ENCODE measurements around the gene MALAT1. TPM values are rescaled to one million over a fixed set of nuclear protein-coding genes. Genes with fewer than 3 reads are reported as not detected.

MALAT1 gene
- total RNA-seq, 2 experiments from 2014 or later = 8,046 to 8,888 TPM

DNA sequence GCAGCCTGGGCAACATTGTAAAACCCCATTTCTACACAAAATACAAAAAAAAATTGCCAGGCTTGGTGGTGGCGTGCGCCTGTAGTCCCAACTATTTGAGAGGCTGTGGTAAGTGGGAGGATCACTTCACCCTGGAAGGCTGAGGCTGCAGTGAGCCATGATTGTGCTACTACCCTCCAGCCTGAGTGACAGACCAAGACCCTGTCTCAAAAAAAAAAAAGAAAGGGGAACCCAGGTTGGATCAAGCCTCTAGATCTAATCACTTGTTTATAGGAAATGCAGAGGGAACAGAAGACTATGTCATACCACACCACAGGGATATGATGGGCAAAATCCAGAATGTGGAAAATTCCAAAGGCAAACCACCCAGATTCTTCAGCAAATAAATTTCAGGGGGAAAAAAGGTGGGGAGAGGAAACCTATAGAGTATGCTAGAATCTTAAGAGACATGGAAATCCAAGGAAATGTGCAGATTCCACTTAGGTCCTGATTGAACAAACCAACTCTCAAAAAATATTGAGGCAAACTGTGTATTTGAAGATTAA, 16.5 kb upstream of the MALAT1 start:
- Mint-ChIP-seq H3K27me3 (no peaks in the 10 kb centered on the region), H3K4me1 (ENCODE audit: low read depth) (peaks cover 22% of the 10 kb centered on the region), H3K4me3 (no peak overlapping the region), H3K27ac (no peak overlapping the region), H3K9me3 (no peaks in the 10 kb centered on the region), H3K36me3 (no peaks in the 10 kb centered on the region)
- CTCF ChIA-PET = interaction anchor here (0.7 kb wide), 1 partner anchor 15 kb away, joined by 3 read pairs; no protein-coding TSS in a partner anchor
- intact Hi-C loops (cut with micrococcal nuclease) = no loop called here
- POLR2A ChIA-PET = interaction anchor here (1.1 to 15.3 kb wide), 2 partner anchors 16 to 62 kb away, joined by 3 to 824 read pairs; partner anchors contain the start of gene MALAT1
- DNase-seq = no peak

- DNase-seq = no peak
- intact Hi-C loops (cut with micrococcal nuclease) = no loop called here
- Mint-ChIP-seq H3K27ac (no peak overlapping the region), H3K4me3 (no peak overlapping the region), H3K36me3 (no peaks in the 10 kb centered on the region), H3K4me1 (ENCODE audit: low read depth) (peaks cover 29% of the 10 kb centered on the region), H3K27me3 (no peaks in the 10 kb centered on the region), H3K9me3 (no peaks in the 10 kb centered on the region)
- CTCF ChIA-PET = no interaction called here
- POLR2A ChIA-PET = interaction anchor here (0.9 to 26.5 kb wide), 3 partner anchors 11 to 68 kb away, joined by 3 to 824 read pairs (median 473); partner anchors contain the start of gene MALAT1
These were observed 13.0 kb upstream of the MALAT1 start for GRCh38 chr11:65485920-65486219.

GRCh38 chr11:65486570-65487466, 12.0 kb upstream of the MALAT1 start:
- CTCF ChIA-PET = interaction anchor here (0.7 to 1.9 kb wide), 2 partner anchors 10 to 18 kb away, joined by 4 to 6 read pairs; no protein-coding TSS in a partner anchor
- H3K9me3 Mint-ChIP-seq = no peaks in the 10 kb centered on the region
- peak overlapping the region; percentile 52 for H3K27ac Mint-ChIP-seq
- intact Hi-C loops (cut with micrococcal nuclease) = loop anchor here (1.0 kb wide), 1 partner anchor 9 kb away; no protein-coding TSS in a partner anchor
- H3K36me3 Mint-ChIP-seq = no peaks in the 10 kb centered on the region
- POLR2A ChIA-PET = interaction anchor here (0.9 to 26.8 kb wide), 4 partner anchors 12 to 64 kb away, joined by 3 to 4089 read pairs (median 648); partner anchors contain the start of genes MALAT1 and NEAT1
- peaks cover 31% of the 10 kb centered on the region for H3K4me1 Mint-ChIP-seq (ENCODE audit: low read depth)
- no peaks in the 10 kb centered on the region for H3K27me3 Mint-ChIP-seq
- H3K4me3 Mint-ChIP-seq = no peak overlapping the region
- DNase-seq = no peak

DNA sequence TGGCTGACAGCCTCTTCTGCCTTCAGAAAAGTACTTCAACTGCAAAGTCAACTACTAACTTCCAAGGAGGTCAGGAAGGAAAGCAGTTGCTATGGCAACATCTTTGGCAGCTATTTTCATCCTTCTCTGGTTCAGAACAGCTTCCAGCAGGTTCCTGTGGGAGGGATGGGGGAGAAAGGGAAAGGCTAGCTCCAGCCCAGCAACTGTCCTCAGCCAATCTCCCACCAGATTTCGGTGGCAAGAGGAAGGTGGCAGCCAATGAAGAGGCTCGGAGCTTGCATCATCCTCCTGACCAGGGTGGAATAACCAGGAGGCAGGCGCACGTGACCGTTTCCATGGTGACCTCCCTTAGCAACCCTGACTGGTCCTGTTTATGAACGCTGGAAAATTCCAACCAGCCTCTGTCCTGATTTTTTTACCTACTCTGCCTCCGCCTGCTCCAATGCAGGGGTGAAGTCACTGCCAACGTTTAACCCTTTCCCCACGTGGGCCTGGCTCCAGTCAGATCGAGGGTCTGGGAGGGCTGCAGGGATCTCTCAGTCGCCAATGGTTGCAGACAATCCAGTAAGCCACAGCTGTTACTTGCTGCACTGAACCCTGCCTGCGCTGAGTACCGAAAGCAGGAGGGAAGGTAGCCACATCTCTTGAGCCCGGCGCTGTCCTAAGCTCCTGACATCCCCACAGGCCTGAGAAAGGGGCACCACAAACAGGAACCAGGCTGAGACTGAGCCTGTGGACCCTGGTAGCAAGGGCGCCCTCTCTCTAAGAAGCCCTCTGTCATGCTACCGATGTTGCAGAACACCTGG, 11.2 kb upstream of the MALAT1 start:
- H3K27ac Mint-ChIP-seq = peak overlapping the region; percentile 67
- H3K9me3 Mint-ChIP-seq = no peaks in the 10 kb centered on the region
- POLR2A ChIA-PET = interaction anchor here (0.5 to 26.8 kb wide), 6 partner anchors 13 to 65 kb away, joined by 3 to 4089 read pairs (median 239); partner anchors contain the start of genes MALAT1 and NEAT1
- DNase-seq = peak; percentile 71
- H3K4me1 Mint-ChIP-seq (ENCODE audit: low read depth) = peaks cover 40% of the 10 kb centered on the region
- CTCF ChIA-PET = interaction anchor here (0.7 to 1.9 kb wide), 2 partner anchors 11 to 19 kb away, joined by 3 to 6 read pairs; no protein-coding TSS in a partner anchor
- intact Hi-C loops (cut with micrococcal nuclease) = loop anchor here (1.0 kb wide), 1 partner anchor 9 kb away; no protein-coding TSS in a partner anchor
- H3K4me3 Mint-ChIP-seq = no peak overlapping the region
- no peaks in the 10 kb centered on the region for H3K27me3 Mint-ChIP-seq
- no peaks in the 10 kb centered on the region for H3K36me3 Mint-ChIP-seq

DNA sequence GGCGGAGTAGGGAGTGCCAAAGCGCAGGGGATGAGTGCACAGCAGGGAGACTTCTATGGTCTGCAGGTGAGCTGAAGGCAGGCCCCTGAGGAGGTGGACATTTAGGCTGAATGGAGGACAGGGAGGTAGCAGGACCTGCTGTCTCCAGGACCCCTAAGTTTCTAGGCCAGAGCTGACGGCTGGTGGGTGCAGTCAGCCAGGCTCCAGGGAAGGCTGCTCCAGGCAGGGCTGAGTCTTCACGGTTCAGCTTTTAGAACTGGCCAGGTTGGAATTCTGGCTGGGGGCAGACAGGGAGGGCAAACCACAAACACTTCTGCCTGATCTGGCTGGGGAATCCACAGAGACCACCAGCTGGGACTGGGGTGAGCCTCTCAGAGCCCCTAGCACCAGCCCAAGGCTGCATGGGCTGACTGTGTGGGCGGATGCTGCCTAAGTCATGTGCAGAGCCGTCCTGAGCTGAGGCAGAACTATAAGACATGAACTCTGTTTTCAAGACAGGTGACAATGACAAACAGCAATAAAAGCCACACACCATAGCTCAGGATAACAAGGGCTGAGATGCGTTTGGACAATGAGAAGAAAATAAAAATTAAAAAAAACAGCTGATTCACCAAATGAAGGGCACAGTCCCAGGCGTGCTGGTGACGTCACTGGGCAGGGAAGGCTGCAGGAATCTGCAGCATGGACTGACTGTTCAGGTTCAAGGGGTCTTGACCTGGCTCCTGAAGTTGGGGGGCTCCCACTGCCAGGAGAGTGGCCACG, 10.4 kb upstream of the MALAT1 start:
- no peaks in the 10 kb centered on the region for H3K9me3 Mint-ChIP-seq
- ChIA-PET CTCF (interaction anchor here (1.3 to 1.9 kb wide), 6 partner anchors 9 to 159 kb away, joined by 3 to 6 read pairs (median 4); partner anchors contain the start of gene MALAT1), POLR2A (interaction anchor here (0.6 to 26.8 kb wide), 4 partner anchors 14 to 66 kb away, joined by 3 to 4089 read pairs (median 648); partner anchors contain the start of genes MALAT1 and NEAT1)
- no peaks in the 10 kb centered on the region for H3K27me3 Mint-ChIP-seq
- no peak overlapping the region for H3K27ac Mint-ChIP-seq
- DNase-seq = no peak
- H3K4me1 Mint-ChIP-seq (ENCODE audit: low read depth) = peaks cover 47% of the 10 kb centered on the region
- intact Hi-C loops (cut with micrococcal nuclease) = no loop called here
- no peaks in the 10 kb centered on the region for H3K36me3 Mint-ChIP-seq
- H3K4me3 Mint-ChIP-seq = no peak overlapping the region

DNA sequence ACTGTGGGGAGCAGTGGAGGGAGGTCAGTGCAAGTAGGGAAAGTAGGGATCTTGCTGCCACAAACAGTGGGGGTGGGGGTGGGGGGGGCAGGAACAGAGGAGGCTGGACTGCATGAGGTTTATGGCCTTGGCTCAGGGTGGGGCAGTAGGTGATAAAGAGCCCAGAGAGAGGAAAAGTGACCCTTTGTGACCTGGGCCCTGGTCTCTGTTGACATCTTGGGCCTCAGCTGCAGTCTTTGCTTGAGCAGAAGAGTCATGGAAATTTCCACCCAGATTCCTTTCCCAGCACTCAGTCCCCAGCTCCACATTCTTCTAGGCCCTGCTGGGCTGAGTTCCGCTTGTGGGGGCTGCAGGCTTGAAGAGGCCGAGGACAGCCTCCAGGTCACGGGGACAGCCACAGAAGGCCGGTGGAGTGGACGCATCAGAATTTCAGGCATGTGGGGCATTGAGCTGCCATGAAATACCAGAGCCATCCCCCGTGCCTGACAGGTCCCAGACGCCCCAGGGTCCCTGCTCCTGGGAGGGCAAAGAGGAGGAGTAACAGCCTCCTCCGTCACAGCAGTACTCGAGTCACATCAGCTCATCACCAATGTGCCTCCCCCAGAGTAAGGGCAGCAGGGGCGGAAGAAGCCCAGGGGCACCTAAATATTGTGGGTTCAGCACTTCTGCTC, 9.7 kb upstream of the MALAT1 start:
- no peaks in the 10 kb centered on the region for H3K36me3 Mint-ChIP-seq
- no peaks in the 10 kb centered on the region for H3K9me3 Mint-ChIP-seq
- ChIA-PET CTCF (interaction anchor here (1.3 to 1.6 kb wide), 5 partner anchors 9 to 159 kb away, joined by 3 to 5 read pairs (median 4); partner anchors contain the start of gene MALAT1), POLR2A (interaction anchor here (18.0 to 26.8 kb wide), 3 partner anchors 14 to 67 kb away, joined by 473 to 4089 read pairs (median 824); partner anchors contain the start of genes MALAT1 and NEAT1)
- no peak overlapping the region for H3K27ac Mint-ChIP-seq
- no peak overlapping the region for H3K4me3 Mint-ChIP-seq
- H3K27me3 Mint-ChIP-seq = no peaks in the 10 kb centered on the region
- H3K4me1 Mint-ChIP-seq (ENCODE audit: low read depth) = peaks cover 53% of the 10 kb centered on the region
- DNase-seq = no peak
- intact Hi-C loops (cut with micrococcal nuclease) = no loop called here

DNA sequence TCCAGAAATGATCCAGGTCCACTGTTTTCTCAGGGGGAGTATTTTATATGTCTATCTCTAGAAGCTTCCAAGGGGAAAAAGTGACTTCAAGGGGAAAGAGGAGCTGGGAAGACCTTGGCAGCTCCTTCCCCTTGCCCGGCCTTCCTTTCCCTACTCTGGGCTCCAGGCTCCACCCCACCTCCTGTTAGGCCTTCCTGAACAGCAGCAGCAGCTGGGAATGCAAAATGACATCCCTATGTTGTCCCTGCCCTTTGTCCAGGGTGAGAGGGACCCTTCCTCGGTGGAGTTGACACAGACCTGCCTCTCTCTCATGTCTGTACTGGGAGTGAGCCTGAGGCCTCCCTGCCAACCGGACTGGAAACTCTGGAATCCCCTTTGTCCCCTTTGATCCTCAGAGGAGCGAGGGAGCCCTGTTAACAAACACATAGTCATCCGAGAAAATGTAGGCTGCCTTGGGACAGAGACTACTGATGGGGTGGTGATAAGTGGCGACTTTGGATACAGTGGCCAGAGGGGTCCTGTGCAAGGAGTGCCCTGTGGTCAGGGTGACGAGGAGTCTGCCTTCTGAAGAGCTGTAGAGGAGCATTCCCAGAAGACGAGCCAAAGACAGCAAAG, 9.0 kb upstream of the MALAT1 start:
- CTCF ChIA-PET = interaction anchor here (1.3 to 1.6 kb wide), 5 partner anchors 9 to 160 kb away, joined by 3 to 5 read pairs (median 4); partner anchors contain the start of gene MALAT1
- Mint-ChIP-seq H3K27ac (no peak overlapping the region), H3K9me3 (no peaks in the 10 kb centered on the region), H3K4me1 (ENCODE audit: low read depth) (peaks cover 59% of the 10 kb centered on the region), H3K27me3 (no peaks in the 10 kb centered on the region), H3K36me3 (peaks cover 2% of the 10 kb centered on the region), H3K4me3 (no peak overlapping the region)
- POLR2A ChIA-PET = interaction anchor here (18.0 to 26.8 kb wide), 3 partner anchors 14 to 67 kb away, joined by 473 to 4089 read pairs (median 824); partner anchors contain the start of genes MALAT1 and NEAT1
- intact Hi-C loops (cut with micrococcal nuclease) = no loop called here
- DNase-seq = no peak

DNA sequence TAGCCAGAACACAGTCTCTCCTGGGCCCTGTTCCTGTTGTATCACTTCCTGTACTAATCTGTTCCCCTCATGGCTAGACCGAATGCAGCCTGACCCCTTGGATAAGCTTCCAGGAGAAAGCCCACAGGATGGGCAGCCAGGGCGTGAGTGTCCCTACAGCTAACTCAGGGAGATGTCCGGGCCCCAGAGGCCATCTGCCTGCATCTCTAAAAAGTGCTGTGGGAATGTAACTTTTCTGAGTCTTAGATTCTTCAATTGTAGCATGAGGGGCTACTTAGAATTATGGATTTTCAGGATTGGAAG, 7.7 kb upstream of the MALAT1 start:
- ChIA-PET CTCF (interaction anchor here (0.7 to 1.4 kb wide), 4 partner anchors 12 to 66 kb away, joined by 3 to 4 read pairs (median 4); no protein-coding TSS in a partner anchor), POLR2A (interaction anchor here (18.0 to 26.8 kb wide), 3 partner anchors 13 to 69 kb away, joined by 473 to 4089 read pairs (median 824); partner anchors contain the start of genes MALAT1 and NEAT1)
- Mint-ChIP-seq H3K4me1 (ENCODE audit: low read depth) (peaks cover 64% of the 10 kb centered on the region), H3K9me3 (no peaks in the 10 kb centered on the region), H3K36me3 (peaks cover 2% of the 10 kb centered on the region), H3K4me3 (no peak overlapping the region), H3K27me3 (no peaks in the 10 kb centered on the region), H3K27ac (peak overlapping the region; percentile 62)
- intact Hi-C loops (cut with micrococcal nuclease) = no loop called here
- DNase-seq = no peak

- Mint-ChIP-seq H3K9me3 (no peaks in the 10 kb centered on the region), H3K27me3 (no peaks in the 10 kb centered on the region), H3K4me3 (no peak overlapping the region), H3K36me3 (peaks cover 2% of the 10 kb centered on the region), H3K4me1 (ENCODE audit: low read depth) (peaks cover 69% of the 10 kb centered on the region), H3K27ac (peak overlapping the region; percentile 95)
- intact Hi-C loops (cut with micrococcal nuclease) = no loop called here
- peak; percentile 39 for DNase-seq
- POLR2A ChIA-PET = interaction anchor here (1.2 to 26.8 kb wide), 4 partner anchors 12 to 69 kb away, joined by 4 to 4089 read pairs (median 648); partner anchors contain the start of genes MALAT1 and NEAT1
- CTCF ChIA-PET = interaction anchor here (0.7 to 2.7 kb wide), 7 partner anchors 12 to 113 kb away, joined by 3 to 14 read pairs (median 4); no protein-coding TSS in a partner anchor
These were observed 7.0 kb upstream of the MALAT1 start for GRCh38 chr11:65491614-65492386.
